ENCODE results near the gene KCNN1. TPM values are rescaled to one million over a fixed set of nuclear protein-coding genes. Genes with fewer than 3 reads are reported as not detected.

Gene KCNN1
- total and polyA plus RNA-seq, 2 experiments from 2014 or later, result 2.2 to 29.8 TPM

DNA sequence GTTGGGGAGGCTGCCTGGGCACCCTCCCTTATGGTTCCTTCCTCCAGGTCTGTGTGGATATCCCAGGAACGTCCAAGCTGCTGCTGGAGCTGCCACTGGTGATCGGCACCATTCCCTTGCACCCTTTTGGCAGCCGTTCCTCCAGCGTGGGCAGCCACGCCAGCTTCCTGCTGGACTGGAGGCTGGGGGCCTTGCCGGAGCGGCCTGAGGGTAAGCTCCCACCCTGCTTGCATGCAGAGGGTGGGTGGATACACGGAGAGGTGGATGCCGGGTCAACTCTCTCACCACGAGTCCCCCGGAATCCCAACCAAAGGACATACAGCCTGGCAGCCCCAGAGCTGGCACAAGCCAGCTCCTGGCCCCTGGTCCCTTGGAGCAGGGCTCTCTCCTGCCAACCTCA lies 43.2 kb downstream of the KCNN1 start (continued):
- TF ChIP-seq CREB1 (CRISPR knock-in tag; IDR thresholded peaks at IDR 0.05; ENCODE audit: low read depth) (no peak), JUNB (IDR thresholded peaks at IDR 0.05; ENCODE audit: unreplicated experiment) (no peak), NANOG (IDR thresholded peaks at IDR 0.05; ENCODE audit: borderline replicate concordance) (no peak), STAT1 (IDR thresholded peaks at IDR 0.05; ENCODE audit: unreplicated experiment) (no peak), POLR2AphosphoS5 (IDR thresholded peaks at IDR 0.05; ENCODE audit: low read depth) (no peak), EZH2 (IDR thresholded peaks at IDR 0.05; ENCODE audit: low read depth, unreplicated experiment) (no peak), ZNF331 (CRISPR knock-in tag; IDR thresholded peaks at IDR 0.05; ENCODE audit: low read depth) (no peak)

DNA sequence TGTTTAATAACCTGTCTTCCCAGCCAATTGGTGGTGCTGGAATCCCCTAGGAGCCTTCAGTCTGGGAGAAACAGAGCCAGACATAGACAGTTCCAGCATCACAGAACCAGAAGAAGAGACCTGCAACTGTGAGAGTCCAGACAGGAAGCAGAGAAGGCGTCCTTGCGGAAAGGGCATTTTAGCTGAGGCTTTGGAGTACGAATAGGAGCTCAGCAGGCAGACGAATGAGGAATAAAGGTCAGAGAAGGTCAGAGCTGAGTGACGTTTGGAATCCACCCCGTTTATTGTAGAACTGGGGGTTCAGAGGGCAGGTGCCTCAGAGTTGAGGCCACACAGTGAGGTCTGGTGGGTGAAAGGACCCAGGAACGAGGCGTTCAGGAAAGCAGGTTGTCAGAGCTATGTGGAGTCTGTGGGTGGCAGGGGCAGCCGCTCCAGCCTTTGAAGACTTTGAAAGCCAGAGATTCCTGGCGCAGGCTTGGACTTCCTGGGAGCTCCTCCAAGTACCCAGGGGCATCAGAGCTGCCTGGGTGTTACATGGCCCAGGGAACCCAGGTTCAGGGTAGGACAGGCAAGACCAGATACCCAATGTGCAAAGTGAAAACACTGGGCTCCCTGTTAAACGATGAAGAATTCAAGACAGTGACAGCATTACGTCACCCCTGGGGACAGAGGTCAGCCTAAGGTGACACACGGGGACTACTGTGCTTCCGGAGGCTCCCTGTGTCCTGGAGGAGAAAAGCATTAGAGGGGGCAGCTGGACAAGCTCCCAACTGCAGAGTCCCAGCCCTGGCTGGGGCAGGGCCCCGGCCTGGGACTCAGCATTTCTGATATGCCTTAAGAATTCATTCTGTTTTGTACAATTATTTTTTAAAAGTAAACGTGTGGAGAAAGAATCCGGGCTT lies 46.6 kb downstream of the KCNN1 start:
- Mint-ChIP-seq H3K27ac (no peak overlapping the region), H3K9me3 (no peaks in the 10 kb centered on the region), H3K36me3 (ENCODE audit: low read depth) (no peaks in the 10 kb centered on the region; the same call in 2 of the 3 replicates), H3K4me1 (no peaks in the 10 kb centered on the region; the same call in 2 of the 3 replicates), H3K4me3 (no peak overlapping the region), H3K27me3 (ENCODE audit: insufficient read depth, low read depth, poor library complexity) (peaks cover 7% of the 10 kb centered on the region)
- no peaks in the 10 kb centered on the region for H4K20me1 ChIP-seq (replicated peaks; ENCODE audit: insufficient read depth)
- no peak overlapping the region for H3K4me3 ChIP-seq
- ATAC-seq (no peak), DNase-seq (ENCODE audit: low spot score) (no peak)
- H3K27ac ChIP-seq (ENCODE audit: low read depth), result no peak overlapping the region
- no peaks in the 10 kb centered on the region for H3K36me3 ChIP-seq (ENCODE audit: insufficient read depth)
- H3K27me3 ChIP-seq (ENCODE audit: insufficient read depth), result no peaks in the 10 kb centered on the region
- H3K4me1 ChIP-seq (ENCODE audit: insufficient read depth), result no peaks in the 10 kb centered on the region
- H3K79me2 ChIP-seq (replicated peaks; ENCODE audit: insufficient read depth), result no peaks in the 10 kb centered on the region
- H2AFZ ChIP-seq, result no peak overlapping the region
- no peaks in the 10 kb centered on the region for H3K9me2 ChIP-seq (ENCODE audit: insufficient read depth)
- no peaks in the 10 kb centered on the region for H3F3A ChIP-seq (replicated peaks; ENCODE audit: low read depth)
- H3K4me2 ChIP-seq, result no peak overlapping the region
- no peak for TF ChIP-seq EZH2 (IDR thresholded peaks at IDR 0.05; ENCODE audit: low read depth, unreplicated experiment)
- TF ChIP-seq, protein P1, sequence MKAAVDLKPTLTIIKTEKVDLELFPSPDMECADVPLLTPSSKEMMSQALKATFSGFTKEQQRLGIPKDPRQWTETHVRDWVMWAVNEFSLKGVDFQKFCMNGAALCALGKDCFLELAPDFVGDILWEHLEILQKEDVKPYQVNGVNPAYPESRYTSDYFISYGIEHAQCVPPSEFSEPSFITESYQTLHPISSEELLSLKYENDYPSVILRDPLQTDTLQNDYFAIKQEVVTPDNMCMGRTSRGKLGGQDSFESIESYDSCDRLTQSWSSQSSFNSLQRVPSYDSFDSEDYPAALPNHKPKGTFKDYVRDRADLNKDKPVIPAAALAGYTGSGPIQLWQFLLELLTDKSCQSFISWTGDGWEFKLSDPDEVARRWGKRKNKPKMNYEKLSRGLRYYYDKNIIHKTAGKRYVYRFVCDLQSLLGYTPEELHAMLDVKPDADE (IDR thresholded peaks at IDR 0.05), result no peak
- TF ChIP-seq EZH2phosphoT487 (IDR thresholded peaks at IDR 0.05; ENCODE audit: unreplicated experiment), result no peak
- no peak for TF ChIP-seq POLR2AphosphoS5 (IDR thresholded peaks at IDR 0.05; ENCODE audit: low read depth)
- no peak for TF ChIP-seq ZNF114 (CRISPR knock-in tag; IDR thresholded peaks at IDR 0.05)
- no peak for TF ChIP-seq JUNB (IDR thresholded peaks at IDR 0.05; ENCODE audit: unreplicated experiment)
- TF ChIP-seq, protein P2, sequence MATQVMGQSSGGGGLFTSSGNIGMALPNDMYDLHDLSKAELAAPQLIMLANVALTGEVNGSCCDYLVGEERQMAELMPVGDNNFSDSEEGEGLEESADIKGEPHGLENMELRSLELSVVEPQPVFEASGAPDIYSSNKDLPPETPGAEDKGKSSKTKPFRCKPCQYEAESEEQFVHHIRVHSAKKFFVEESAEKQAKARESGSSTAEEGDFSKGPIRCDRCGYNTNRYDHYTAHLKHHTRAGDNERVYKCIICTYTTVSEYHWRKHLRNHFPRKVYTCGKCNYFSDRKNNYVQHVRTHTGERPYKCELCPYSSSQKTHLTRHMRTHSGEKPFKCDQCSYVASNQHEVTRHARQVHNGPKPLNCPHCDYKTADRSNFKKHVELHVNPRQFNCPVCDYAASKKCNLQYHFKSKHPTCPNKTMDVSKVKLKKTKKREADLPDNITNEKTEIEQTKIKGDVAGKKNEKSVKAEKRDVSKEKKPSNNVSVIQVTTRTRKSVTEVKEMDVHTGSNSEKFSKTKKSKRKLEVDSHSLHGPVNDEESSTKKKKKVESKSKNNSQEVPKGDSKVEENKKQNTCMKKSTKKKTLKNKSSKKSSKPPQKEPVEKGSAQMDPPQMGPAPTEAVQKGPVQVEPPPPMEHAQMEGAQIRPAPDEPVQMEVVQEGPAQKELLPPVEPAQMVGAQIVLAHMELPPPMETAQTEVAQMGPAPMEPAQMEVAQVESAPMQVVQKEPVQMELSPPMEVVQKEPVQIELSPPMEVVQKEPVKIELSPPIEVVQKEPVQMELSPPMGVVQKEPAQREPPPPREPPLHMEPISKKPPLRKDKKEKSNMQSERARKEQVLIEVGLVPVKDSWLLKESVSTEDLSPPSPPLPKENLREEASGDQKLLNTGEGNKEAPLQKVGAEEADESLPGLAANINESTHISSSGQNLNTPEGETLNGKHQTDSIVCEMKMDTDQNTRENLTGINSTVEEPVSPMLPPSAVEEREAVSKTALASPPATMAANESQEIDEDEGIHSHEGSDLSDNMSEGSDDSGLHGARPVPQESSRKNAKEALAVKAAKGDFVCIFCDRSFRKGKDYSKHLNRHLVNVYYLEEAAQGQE (IDR thresholded peaks at IDR 0.05; ENCODE audit: unreplicated experiment), result no peak
- no peak for TF ChIP-seq NANOG (IDR thresholded peaks at IDR 0.05; ENCODE audit: borderline replicate concordance)
- TF ChIP-seq CREB1 (CRISPR knock-in tag; IDR thresholded peaks at IDR 0.05; ENCODE audit: low read depth), result no peak
- TF ChIP-seq, protein P3, sequence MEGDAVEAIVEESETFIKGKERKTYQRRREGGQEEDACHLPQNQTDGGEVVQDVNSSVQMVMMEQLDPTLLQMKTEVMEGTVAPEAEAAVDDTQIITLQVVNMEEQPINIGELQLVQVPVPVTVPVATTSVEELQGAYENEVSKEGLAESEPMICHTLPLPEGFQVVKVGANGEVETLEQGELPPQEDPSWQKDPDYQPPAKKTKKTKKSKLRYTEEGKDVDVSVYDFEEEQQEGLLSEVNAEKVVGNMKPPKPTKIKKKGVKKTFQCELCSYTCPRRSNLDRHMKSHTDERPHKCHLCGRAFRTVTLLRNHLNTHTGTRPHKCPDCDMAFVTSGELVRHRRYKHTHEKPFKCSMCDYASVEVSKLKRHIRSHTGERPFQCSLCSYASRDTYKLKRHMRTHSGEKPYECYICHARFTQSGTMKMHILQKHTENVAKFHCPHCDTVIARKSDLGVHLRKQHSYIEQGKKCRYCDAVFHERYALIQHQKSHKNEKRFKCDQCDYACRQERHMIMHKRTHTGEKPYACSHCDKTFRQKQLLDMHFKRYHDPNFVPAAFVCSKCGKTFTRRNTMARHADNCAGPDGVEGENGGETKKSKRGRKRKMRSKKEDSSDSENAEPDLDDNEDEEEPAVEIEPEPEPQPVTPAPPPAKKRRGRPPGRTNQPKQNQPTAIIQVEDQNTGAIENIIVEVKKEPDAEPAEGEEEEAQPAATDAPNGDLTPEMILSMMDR (conservative IDR thresholded peaks at IDR 0.05; ENCODE audit: low read depth in 2 of 2), result no peak
